ENCODE data around the gene TAGAP. TPM values are rescaled to one million over a fixed set of nuclear protein-coding genes. Genes with fewer than 3 reads are reported as not detected.

TAGAP gene
- total and polyA plus RNA-seq, 4 donors, result 0.56 to 2.0 (median 1.1) TPM

DNA sequence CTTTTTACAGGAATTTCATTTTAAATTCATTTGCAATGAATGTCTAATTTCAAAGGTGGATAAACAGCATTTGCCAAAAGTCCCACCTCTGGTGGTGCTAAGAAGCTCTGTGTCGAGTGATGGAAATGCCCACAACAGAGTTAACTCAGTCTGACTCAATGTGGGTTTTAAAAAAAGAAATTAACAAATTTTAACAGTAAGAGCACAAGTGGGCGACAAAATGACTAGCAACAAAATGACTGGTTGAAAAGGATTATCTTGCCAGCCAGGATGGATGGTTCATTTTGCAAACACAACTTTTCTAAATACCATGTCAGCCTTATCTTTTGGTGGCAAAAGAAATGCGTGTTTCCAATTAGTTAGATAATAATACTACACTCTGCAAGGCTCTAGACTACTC is 14.3 kb upstream of the TAGAP start:
- H3K4me3 ChIP-seq (ENCODE audit: low read depth in 1 of 3, low read length in 3 of 3), result no peak overlapping the region
- DNase-seq (ENCODE audit: low spot score), result no peak
- TF ChIP-seq, protein P1, sequence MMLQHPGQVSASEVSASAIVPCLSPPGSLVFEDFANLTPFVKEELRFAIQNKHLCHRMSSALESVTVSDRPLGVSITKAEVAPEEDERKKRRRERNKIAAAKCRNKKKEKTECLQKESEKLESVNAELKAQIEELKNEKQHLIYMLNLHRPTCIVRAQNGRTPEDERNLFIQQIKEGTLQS (IDR thresholded peaks at IDR 0.05), result no peak
- TF ChIP-seq HNF4A (conservative IDR thresholded peaks at IDR 0.05), result no peak
- TF ChIP-seq, protein P2, sequence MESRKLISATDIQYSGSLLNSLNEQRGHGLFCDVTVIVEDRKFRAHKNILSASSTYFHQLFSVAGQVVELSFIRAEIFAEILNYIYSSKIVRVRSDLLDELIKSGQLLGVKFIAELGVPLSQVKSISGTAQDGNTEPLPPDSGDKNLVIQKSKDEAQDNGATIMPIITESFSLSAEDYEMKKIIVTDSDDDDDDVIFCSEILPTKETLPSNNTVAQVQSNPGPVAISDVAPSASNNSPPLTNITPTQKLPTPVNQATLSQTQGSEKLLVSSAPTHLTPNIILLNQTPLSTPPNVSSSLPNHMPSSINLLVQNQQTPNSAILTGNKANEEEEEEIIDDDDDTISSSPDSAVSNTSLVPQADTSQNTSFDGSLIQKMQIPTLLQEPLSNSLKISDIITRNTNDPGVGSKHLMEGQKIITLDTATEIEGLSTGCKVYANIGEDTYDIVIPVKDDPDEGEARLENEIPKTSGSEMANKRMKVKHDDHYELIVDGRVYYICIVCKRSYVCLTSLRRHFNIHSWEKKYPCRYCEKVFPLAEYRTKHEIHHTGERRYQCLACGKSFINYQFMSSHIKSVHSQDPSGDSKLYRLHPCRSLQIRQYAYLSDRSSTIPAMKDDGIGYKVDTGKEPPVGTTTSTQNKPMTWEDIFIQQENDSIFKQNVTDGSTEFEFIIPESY (IDR thresholded peaks at IDR 0.05), result no peak
- TF ChIP-seq FOXA1 (IDR thresholded peaks at IDR 0.05), result no peak
- TF ChIP-seq GABPA (IDR thresholded peaks at IDR 0.05 in 1 of 2, conservative IDR thresholded peaks at IDR 0.05 in 1 of 2), result no peak
- TF ChIP-seq RAD21 (IDR thresholded peaks at IDR 0.05), result no peak
- TF ChIP-seq RXRA (IDR thresholded peaks at IDR 0.05), result no peak
- TF ChIP-seq HNF4G (IDR thresholded peaks at IDR 0.05), result no peak
- TF ChIP-seq TAF1 (conservative IDR thresholded peaks at IDR 0.05), result no peak
- TF ChIP-seq FOXA2 (IDR thresholded peaks at IDR 0.05), result no peak
- TF ChIP-seq, protein P3, sequence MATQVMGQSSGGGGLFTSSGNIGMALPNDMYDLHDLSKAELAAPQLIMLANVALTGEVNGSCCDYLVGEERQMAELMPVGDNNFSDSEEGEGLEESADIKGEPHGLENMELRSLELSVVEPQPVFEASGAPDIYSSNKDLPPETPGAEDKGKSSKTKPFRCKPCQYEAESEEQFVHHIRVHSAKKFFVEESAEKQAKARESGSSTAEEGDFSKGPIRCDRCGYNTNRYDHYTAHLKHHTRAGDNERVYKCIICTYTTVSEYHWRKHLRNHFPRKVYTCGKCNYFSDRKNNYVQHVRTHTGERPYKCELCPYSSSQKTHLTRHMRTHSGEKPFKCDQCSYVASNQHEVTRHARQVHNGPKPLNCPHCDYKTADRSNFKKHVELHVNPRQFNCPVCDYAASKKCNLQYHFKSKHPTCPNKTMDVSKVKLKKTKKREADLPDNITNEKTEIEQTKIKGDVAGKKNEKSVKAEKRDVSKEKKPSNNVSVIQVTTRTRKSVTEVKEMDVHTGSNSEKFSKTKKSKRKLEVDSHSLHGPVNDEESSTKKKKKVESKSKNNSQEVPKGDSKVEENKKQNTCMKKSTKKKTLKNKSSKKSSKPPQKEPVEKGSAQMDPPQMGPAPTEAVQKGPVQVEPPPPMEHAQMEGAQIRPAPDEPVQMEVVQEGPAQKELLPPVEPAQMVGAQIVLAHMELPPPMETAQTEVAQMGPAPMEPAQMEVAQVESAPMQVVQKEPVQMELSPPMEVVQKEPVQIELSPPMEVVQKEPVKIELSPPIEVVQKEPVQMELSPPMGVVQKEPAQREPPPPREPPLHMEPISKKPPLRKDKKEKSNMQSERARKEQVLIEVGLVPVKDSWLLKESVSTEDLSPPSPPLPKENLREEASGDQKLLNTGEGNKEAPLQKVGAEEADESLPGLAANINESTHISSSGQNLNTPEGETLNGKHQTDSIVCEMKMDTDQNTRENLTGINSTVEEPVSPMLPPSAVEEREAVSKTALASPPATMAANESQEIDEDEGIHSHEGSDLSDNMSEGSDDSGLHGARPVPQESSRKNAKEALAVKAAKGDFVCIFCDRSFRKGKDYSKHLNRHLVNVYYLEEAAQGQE (IDR thresholded peaks at IDR 0.05), result no peak
- TF ChIP-seq MAX (IDR thresholded peaks at IDR 0.05), result no peak
- TF ChIP-seq SP1 (IDR thresholded peaks at IDR 0.05), result no peak
- H3K27me3 ChIP-seq (ENCODE audit: control insufficient read depth in 4 of 4, insufficient read depth in 4 of 4, low read length in 3 of 4), result peaks cover 0 to 8% (median 0%) of the 10 kb centered on the region in 4 donors
- no peak overlapping the region for H3K27ac ChIP-seq (ENCODE audit: low read depth in 1 of 2, low read length in 2 of 2)
- WGBS, result 79% methylated on average over 3 of the region's 3 CpGs
- H3K9me3 ChIP-seq (ENCODE audit: control insufficient read depth in 4 of 4, low read length in 3 of 4), result no peaks in the 10 kb centered on the region
- H3K36me3 ChIP-seq (ENCODE audit: control insufficient read depth in 4 of 4, insufficient read depth in 3 of 4, low read depth in 1 of 4, low read length in 3 of 4), result no peaks in the 10 kb centered on the region
- peaks cover 0 to 5% (median 0%) of the 10 kb centered on the region in 4 donors for H3K4me1 ChIP-seq (ENCODE audit: control insufficient read depth in 4 of 4, insufficient read depth in 4 of 4, low read length in 3 of 4)
- H3K9ac ChIP-seq (ENCODE audit: low read depth in 1 of 2, low read length in 2 of 2), result no peak overlapping the region

- Histone ChIP-seq H3K27ac (ENCODE audit: low read depth in 1 of 2, low read length in 2 of 2) (no peak overlapping the region), H3K36me3 (ENCODE audit: control insufficient read depth in 4 of 4, insufficient read depth in 3 of 4, low read depth in 1 of 4, low read length in 3 of 4) (no peaks in the 10 kb centered on the region), H3K9me3 (ENCODE audit: control insufficient read depth in 4 of 4, low read length in 3 of 4) (no peaks in the 10 kb centered on the region), H3K9ac (ENCODE audit: low read depth in 1 of 2, low read length in 2 of 2) (no peak overlapping the region), H3K4me3 (ENCODE audit: low read depth in 1 of 3, low read length in 3 of 3) (no peak overlapping the region), H3K27me3 (ENCODE audit: control insufficient read depth in 4 of 4, insufficient read depth in 4 of 4, low read length in 3 of 4) (peaks cover 0 to 8% (median 0%) of the 10 kb centered on the region in 4 donors), H3K4me1 (ENCODE audit: control insufficient read depth in 4 of 4, insufficient read depth in 4 of 4, low read length in 3 of 4) (peaks cover 0 to 3% (median 0%) of the 10 kb centered on the region in 4 donors)
- TF ChIP-seq HNF4G (IDR thresholded peaks at IDR 0.05), result no peak
- DNase-seq (ENCODE audit: low spot score), result no peak
- WGBS, result 72% methylated on average over 6 of the region's 6 CpGs
These were observed 12.1 kb upstream of the TAGAP start for GRCh38 chr6:159056899-159057298.

- Histone ChIP-seq H3K36me3 (ENCODE audit: control insufficient read depth in 4 of 4, insufficient read depth in 3 of 4, low read depth in 1 of 4, low read length in 3 of 4) (no peaks in the 10 kb centered on the region), H3K4me1 (ENCODE audit: control insufficient read depth in 4 of 4, insufficient read depth in 4 of 4, low read length in 3 of 4) (peaks cover 0 to 3% (median 0%) of the 10 kb centered on the region in 4 donors), H3K9me3 (ENCODE audit: control insufficient read depth in 4 of 4, low read length in 3 of 4) (no peaks in the 10 kb centered on the region), H3K9ac (ENCODE audit: low read depth in 1 of 2, low read length in 2 of 2) (no peak overlapping the region), H3K27ac (ENCODE audit: low read depth in 1 of 2, low read length in 2 of 2) (no peak overlapping the region), H3K27me3 (ENCODE audit: control insufficient read depth in 4 of 4, insufficient read depth in 4 of 4, low read length in 3 of 4) (peaks cover 0 to 8% (median 0%) of the 10 kb centered on the region in 4 donors), H3K4me3 (ENCODE audit: low read depth in 1 of 3, low read length in 3 of 3) (no peak overlapping the region)
- 30% methylated on average over 2 of the region's 2 CpGs for WGBS
- DNase-seq (ENCODE audit: low spot score), result no peak
- TF ChIP-seq HNF4A (conservative IDR thresholded peaks at IDR 0.05), result no peak
- TF ChIP-seq RXRA (IDR thresholded peaks at IDR 0.05), result no peak
- TF ChIP-seq GABPA (IDR thresholded peaks at IDR 0.05 in 1 of 2, conservative IDR thresholded peaks at IDR 0.05 in 1 of 2), result no peak
- TF ChIP-seq JUND (IDR thresholded peaks at IDR 0.05), result no peak
- no peak for TF ChIP-seq EGR1 (IDR thresholded peaks at IDR 0.05; ENCODE audit: low read depth in 2 of 2)
- no peak for TF ChIP-seq SP1 (IDR thresholded peaks at IDR 0.05)
- TF ChIP-seq RAD21 (IDR thresholded peaks at IDR 0.05), result no peak
- no peak for TF ChIP-seq MAX (IDR thresholded peaks at IDR 0.05)
- TF ChIP-seq CTCF (IDR thresholded peaks at IDR 0.05; ENCODE audit: low read depth, low read length, missing input control), result no peak
- TF ChIP-seq, protein P1 (IDR thresholded peaks at IDR 0.05), result no peak
- TF ChIP-seq, protein P2 (IDR thresholded peaks at IDR 0.05), result no peak
- TF ChIP-seq NR2F2 (IDR thresholded peaks at IDR 0.05), result no peak
These were observed 11.6 kb upstream of the TAGAP start for GRCh38 chr6:159056432-159056831.
